Stimulated activated CD8-positive, alpha-beta memory T cell treated with anti-CD3 and anti-CD28 coated beads, Interleukin-2, amount 100 ng/mL, for 48 hours (primary cell): ENCODE measurements around the gene ANGPTL2.

Source experiments
- DNase-seq, 2 donors: peaks; one replicate each; pipeline ENCODE4 v3.0.0-alpha.2; 2020; ENCODE audit warnings: low read depth in 2 of 2

The ANGPTL2 gene

GRCh38 chr9:127093319-127094020, 29.0 kb downstream of the ANGPTL2 start:
- no peak for DNase-seq

- no peak for DNase-seq
Observed at GRCh38 chr9:127092041-127092608, 30.3 kb downstream of the ANGPTL2 start.

DNA sequence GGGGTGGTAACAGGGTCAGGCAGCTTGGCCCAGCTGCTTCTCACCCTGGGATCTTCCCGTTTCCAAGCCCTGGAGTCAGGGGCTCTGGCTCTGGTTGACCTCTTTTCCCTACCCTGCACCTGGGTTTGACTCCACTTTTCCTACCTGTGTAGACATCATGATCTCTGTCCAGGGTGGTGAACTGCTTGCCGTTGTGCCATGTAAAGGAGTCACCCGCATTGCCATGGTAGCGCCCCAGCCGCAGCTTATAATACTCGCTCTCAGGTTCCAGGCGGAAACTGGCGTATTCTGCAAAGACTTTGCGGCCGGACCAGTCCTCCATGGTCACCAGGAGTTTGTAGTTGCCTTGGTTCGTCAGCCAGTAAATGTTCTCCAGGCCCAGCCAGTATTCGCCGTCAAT, 30.9 kb downstream of the ANGPTL2 start:
- DNase-seq: no peak

DNA sequence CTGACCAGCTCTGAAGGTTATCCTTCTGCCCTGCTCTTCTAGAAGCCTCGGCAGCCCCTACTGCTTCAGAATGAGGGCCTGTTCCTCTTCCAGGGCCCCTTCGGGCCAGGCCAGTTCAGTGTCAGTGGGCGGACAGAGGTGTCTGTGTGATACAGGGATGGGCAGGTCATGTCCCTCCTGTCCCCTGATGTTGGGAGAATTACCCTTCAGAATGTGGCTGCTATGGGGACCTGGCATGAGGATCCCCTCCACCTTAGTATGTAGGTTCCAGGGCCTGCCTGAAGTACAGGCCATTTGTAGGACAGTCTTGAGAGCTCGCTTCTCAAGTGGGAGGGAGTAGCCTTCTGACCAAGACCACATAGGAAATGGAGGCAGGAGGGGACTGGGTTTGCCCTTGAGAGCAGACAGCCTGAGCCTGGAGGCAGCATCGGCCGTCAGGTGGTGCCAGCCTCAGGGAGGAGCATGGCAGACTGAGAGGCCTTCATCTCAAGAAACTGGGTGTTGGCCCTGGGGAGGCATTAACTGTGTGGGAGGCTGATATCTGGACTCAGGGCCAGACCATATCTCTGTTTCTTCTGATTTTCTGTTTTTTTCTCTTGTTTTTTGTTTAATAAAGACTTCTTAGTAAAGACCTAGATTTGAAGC, 32.0 kb downstream of the ANGPTL2 start:
- DNase-seq: no peak

- no peak for DNase-seq
Observed at GRCh38 chr9:127089631-127090081, 32.8 kb downstream of the ANGPTL2 start.

GRCh38 chr9:127088724-127089615, 33.5 kb downstream of the ANGPTL2 start:
- no peak for DNase-seq

GRCh38 chr9:127087836-127088235, 34.6 kb downstream of the ANGPTL2 start:
- DNase-seq: no peak

- DNase-seq: no peak
Observed at GRCh38 chr9:127087411-127087810, 35.0 kb downstream of the ANGPTL2 start.

- DNase-seq: no peak
Observed at GRCh38 chr9:127086771-127087170, 35.7 kb downstream of the ANGPTL2 start.

GRCh38 chr9:127085186-127085585, 37.2 kb downstream of the ANGPTL2 start:
- no peak for DNase-seq

GRCh38 chr9:127084076-127085039, 38.1 kb downstream of the ANGPTL2 start:
- DNase-seq: no peak

- no peak for DNase-seq
Observed at GRCh38 chr9:127083138-127083980, 39.1 kb downstream of the ANGPTL2 start.

GRCh38 chr9:127081250-127082185, 40.9 kb downstream of the ANGPTL2 start:
- no peak for DNase-seq

DNA sequence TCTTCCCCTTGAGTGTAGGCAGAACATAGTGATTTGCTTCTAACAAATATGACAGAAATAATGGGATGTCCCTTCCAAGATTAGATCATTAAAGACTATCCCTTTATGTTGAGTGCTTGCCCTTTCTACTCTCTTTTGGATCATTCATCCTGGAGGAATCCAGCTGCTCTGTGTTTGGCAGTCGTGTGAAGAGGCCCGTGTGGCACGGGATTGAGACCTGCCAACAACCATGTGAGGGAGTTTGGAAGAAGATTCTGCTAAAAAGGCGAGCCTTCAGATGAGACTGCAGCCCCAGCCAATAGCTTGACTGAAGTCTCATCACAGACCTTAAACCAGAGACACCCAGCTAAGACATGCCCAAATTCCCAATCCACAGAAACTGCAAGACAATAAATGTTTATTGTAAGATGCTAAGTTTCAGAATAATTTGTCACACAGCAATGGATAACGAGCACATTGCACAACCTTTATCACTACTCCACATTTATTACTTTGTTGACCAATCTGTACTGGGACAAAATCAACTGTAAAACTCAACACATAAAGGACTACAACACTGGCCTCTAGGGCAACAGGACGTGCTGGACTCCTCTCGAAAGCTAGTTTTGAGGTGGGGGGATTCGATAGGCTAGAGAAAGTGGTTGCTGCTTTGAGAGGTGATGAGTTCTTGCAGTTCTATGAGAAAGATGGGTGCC, 42.8 kb downstream of the ANGPTL2 start:
- DNase-seq: no peak

- no peak for DNase-seq
Observed at GRCh38 chr9:127078988-127079387, 43.4 kb downstream of the ANGPTL2 start.

DNA sequence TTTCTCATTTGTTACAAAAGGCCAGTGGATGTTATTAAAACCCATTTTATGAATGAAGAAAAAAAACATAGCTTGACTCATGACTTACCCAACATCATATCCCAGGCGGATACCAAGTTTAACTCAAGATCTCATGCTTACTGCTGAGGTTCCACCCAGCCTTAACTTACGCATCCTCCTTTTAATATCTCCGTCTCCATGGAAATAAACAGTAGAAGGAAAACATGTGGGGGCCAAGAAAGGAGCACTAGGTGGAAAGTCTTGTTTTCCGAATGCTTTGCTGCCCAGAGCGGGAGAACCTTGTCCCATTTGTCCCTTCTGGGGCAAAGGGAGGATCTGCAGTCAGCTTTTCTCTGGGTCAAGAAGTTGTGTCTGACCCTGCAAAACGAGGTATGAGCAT, 44.1 kb downstream of the ANGPTL2 start:
- DNase-seq: no peak

DNA sequence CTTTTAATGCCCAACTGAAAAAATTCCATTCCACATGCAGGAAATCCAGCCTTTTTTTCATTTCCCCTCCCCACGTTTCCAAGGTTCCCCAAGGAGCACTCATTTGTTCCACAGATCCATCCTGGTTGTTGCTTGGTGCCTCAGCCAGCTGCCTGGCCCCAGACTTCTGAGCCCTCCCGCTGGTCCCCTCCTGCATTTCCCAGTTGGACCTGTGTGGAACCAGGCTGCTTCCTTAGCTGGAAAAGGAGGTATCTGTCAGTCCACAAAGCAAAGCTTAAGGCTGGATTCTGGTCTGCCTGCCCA, 44.8 kb downstream of the ANGPTL2 start:
- DNase-seq: no peak

GRCh38 chr9:127076860-127077643, 45.4 kb downstream of the ANGPTL2 start:
- DNase-seq: no peak
